ENCODE data around the gene STC2.
"Not testable (repeated sequence)": the region's sequence is repeated elsewhere in the genome, so short reads cannot be mapped to it uniquely, and the experiment has no call there.

The STC2 gene

GRCh38 chr5:173288632-173289031 lies 39.6 kb downstream of the STC2 start:
- H3K27me3 ChIP-seq = peaks cover 99% of the 10 kb centered on the region
- H3K4me3 ChIP-seq (ENCODE audit: low read depth in 1 of 2, low read length in 1 of 2) = no peak overlapping the region
- no peak for TF ChIP-seq CTCF (IDR thresholded peaks at IDR 0.05)
- no peaks in the 10 kb centered on the region for H3K36me3 ChIP-seq
- no peak overlapping the region for H3K27ac ChIP-seq
- no peaks in the 10 kb centered on the region for H3K9me3 ChIP-seq
- H3K4me1 ChIP-seq (ENCODE audit: control insufficient read depth in 1 of 2, insufficient read depth in 1 of 2, low read depth in 1 of 2, low read length in 1 of 2) = no peaks in the 10 kb centered on the region

- Histone ChIP-seq H3K27ac (no peak overlapping the region), H3K27me3 (peaks cover 99% of the 10 kb centered on the region), H3K4me1 (ENCODE audit: control insufficient read depth in 1 of 2, insufficient read depth in 1 of 2, low read depth in 1 of 2, low read length in 1 of 2) (no peaks in the 10 kb centered on the region), H3K4me3 (ENCODE audit: low read depth in 1 of 2, low read length in 1 of 2) (no peak overlapping the region), H3K36me3 (no peaks in the 10 kb centered on the region), H3K9me3 (no peaks in the 10 kb centered on the region)
- no peak for TF ChIP-seq CTCF (IDR thresholded peaks at IDR 0.05)
These were observed 41.1 kb downstream of the STC2 start for GRCh38 chr5:173287086-173287485.

GRCh38 chr5:173284343-173284958 lies 43.8 kb downstream of the STC2 start:
- H3K4me3 ChIP-seq (ENCODE audit: low read depth in 1 of 2, low read length in 1 of 2); H3K9me3 ChIP-seq; H3K27ac ChIP-seq; H3K4me1 ChIP-seq (ENCODE audit: control insufficient read depth in 1 of 2, insufficient read depth in 1 of 2, low read depth in 1 of 2, low read length in 1 of 2); H3K36me3 ChIP-seq: not testable (repeated sequence)
- peaks cover 99% of the 10 kb centered on the region for H3K27me3 ChIP-seq

- Histone ChIP-seq H3K27ac (no peak overlapping the region), H3K36me3 (no peaks in the 10 kb centered on the region), H3K27me3 (peaks cover 98% of the 10 kb centered on the region), H3K4me3 (ENCODE audit: low read depth in 1 of 2, low read length in 1 of 2) (no peak overlapping the region), H3K9me3 (no peaks in the 10 kb centered on the region), H3K4me1 (ENCODE audit: control insufficient read depth in 1 of 2, insufficient read depth in 1 of 2, low read depth in 1 of 2, low read length in 1 of 2) (no peaks in the 10 kb centered on the region)
- no peak for TF ChIP-seq CTCF (IDR thresholded peaks at IDR 0.05)
These were observed 44.6 kb downstream of the STC2 start for GRCh38 chr5:173283318-173284288.

- H3K4me1 ChIP-seq (ENCODE audit: control insufficient read depth in 1 of 2, insufficient read depth in 1 of 2, low read depth in 1 of 2, low read length in 1 of 2) = no peaks in the 10 kb centered on the region
- H3K36me3 ChIP-seq = no peaks in the 10 kb centered on the region
- H3K27me3 ChIP-seq = peaks cover 98% of the 10 kb centered on the region
- no peak overlapping the region for H3K4me3 ChIP-seq (ENCODE audit: low read depth in 1 of 2, low read length in 1 of 2)
- no peaks in the 10 kb centered on the region for H3K9me3 ChIP-seq
- TF ChIP-seq CTCF (IDR thresholded peaks at IDR 0.05) = no peak
- no peak overlapping the region for H3K27ac ChIP-seq
These were observed 45.3 kb downstream of the STC2 start for GRCh38 chr5:173282916-173283315.

GRCh38 chr5:173281910-173282309 lies 46.3 kb downstream of the STC2 start:
- Histone ChIP-seq H3K9me3 (no peaks in the 10 kb centered on the region), H3K27me3 (peaks cover 98% of the 10 kb centered on the region), H3K4me1 (ENCODE audit: control insufficient read depth in 1 of 2, insufficient read depth in 1 of 2, low read depth in 1 of 2, low read length in 1 of 2) (no peaks in the 10 kb centered on the region), H3K36me3 (no peaks in the 10 kb centered on the region), H3K4me3 (ENCODE audit: low read depth in 1 of 2, low read length in 1 of 2) (no peak overlapping the region), H3K27ac (no peak overlapping the region)
- no peak for TF ChIP-seq CTCF (IDR thresholded peaks at IDR 0.05)
